B cell (primary cell): Measurements from ENCODE around the gene S1PR3.

Experiments
- EZH2 ChIP-seq: IDR thresholded peaks from 2 replicates; pipeline ENCODE4 v1.6.1; 2012; ENCODE audit warnings: borderline replicate concordance, low read depth, mild to moderate bottlenecking, moderate library complexity, low read length; ENCODE audit not compliant: insufficient read depth, poor library complexity, severe bottlenecking
- TF ChIP-seq, protein P1 (sequence below): fragments of 200-600 bp; IDR thresholded peaks from one replicate; pipeline ENCODE4 v1.8.0; 2022; ENCODE audit warnings: antibody characterized with exemption, mild to moderate bottlenecking

DNA sequence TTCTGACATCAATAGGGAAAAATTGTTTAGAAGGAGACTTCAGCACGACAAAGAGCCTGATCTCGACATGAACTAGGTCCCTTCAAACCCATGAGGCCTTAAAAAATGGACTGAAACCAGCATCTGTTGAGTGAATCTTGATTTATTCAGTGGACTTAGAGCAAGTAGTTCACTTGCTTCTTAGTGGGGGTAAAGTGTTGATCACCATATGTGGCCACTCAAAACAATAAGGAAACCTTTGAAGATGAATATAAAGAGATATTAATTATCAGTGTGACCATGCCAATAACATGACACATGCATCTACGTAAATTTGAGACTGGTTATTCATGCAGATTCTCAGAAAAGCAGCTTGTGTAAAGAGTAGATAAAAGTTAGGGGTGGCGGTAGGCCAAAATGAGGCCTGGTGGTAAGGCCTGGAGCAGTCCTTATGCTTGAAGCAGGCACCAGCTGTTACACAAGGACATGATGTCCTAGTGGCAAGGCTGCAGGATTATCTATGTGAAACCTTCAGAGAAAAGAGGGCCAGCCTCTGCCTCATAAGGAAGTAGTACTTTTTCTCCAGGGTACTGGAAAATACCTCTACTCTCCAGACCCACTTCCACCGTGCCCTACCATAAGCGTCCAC, 61.3 kb downstream of the S1PR3 start:
- TF ChIP-seq, protein P1, sequence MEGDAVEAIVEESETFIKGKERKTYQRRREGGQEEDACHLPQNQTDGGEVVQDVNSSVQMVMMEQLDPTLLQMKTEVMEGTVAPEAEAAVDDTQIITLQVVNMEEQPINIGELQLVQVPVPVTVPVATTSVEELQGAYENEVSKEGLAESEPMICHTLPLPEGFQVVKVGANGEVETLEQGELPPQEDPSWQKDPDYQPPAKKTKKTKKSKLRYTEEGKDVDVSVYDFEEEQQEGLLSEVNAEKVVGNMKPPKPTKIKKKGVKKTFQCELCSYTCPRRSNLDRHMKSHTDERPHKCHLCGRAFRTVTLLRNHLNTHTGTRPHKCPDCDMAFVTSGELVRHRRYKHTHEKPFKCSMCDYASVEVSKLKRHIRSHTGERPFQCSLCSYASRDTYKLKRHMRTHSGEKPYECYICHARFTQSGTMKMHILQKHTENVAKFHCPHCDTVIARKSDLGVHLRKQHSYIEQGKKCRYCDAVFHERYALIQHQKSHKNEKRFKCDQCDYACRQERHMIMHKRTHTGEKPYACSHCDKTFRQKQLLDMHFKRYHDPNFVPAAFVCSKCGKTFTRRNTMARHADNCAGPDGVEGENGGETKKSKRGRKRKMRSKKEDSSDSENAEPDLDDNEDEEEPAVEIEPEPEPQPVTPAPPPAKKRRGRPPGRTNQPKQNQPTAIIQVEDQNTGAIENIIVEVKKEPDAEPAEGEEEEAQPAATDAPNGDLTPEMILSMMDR: no peak
- no peak for TF ChIP-seq EZH2
